Peyer's patch (tissue), 4 donors: ENCODE results near the gene CAPZA2. TPM values are rescaled to one million over a fixed set of nuclear protein-coding genes. Genes with fewer than 3 reads are reported as not detected.
"Not testable (repeated sequence)": the region's sequence is repeated elsewhere in the genome, so short reads cannot be mapped to it uniquely, and the experiment has no call there.

Source experiments
- DNase-seq, 3 donors: peaks; one replicate each; pipeline ENCODE4 v3.0.0-alpha.2; 2017 to 2019
- H3K27ac ChIP-seq, 4 donors: fragments of 200-600 bp; sonication (generic); one replicate each; pipeline ENCODE4 v1.5.1; 2016 to 2019
- H3K27me3 ChIP-seq, 2 donors: fragments of 200-600 bp; sonication (generic); one replicate each; pipeline ENCODE4 v1.5.1; 2019
- H3K36me3 ChIP-seq, 3 donors: fragments of 200-600 bp; sonication (generic); one replicate each; pipeline ENCODE4 v1.5.1; 2016 to 2019
- H3K4me1 ChIP-seq, 4 donors: fragments of 200-600 bp; sonication (generic); one replicate each; pipeline ENCODE4 v1.5.1; 2016 to 2019
- H3K4me3 ChIP-seq, 4 donors: fragments of 200-600 bp; sonication (generic); 1 replicate in 3 of 4; 2 replicates in 1 of 4; pipeline ENCODE4 v1.5.1; 2016 to 2019; ENCODE audit warnings: mild to moderate bottlenecking in 1 of 4
- H3K9me3 ChIP-seq, 4 donors: fragments of 200-600 bp; sonication (generic); one replicate each; pipeline ENCODE4 v1.5.1; 2016 to 2019; ENCODE audit warnings: mild to moderate bottlenecking in 1 of 4
- POLR2A ChIP-seq, 2 donors: fragments of 450-650 bp; IDR thresholded peaks; one replicate each; pipeline ENCODE4 v1.5.1; 2017; ENCODE audit warnings: antibody characterized with exemption in 2 of 2, mild to moderate bottlenecking in 2 of 2, moderate library complexity in 2 of 2
- small RNA-seq, 2 donors: library from RNA; depleted of rRNA; stranded (forward); fragments of <200 nt; gene quantifications; one replicate each; pipeline ENCODE3, GENCODE V24; 2016
- total RNA-seq, 4 donors: library from RNA; depleted of rRNA; stranded (reverse); fragments of >200 nt; gene quantifications; one replicate each; pipeline ENCODE4 v1.1.0, GENCODE V29; 2016
- TF ChIP-seq, protein P1 (sequence below), 6 experiments: fragments of 450-650 bp in 4 of 6; fragments of 200-600 bp in 2 of 6; sonication (generic) in 1 of 6; IDR thresholded peaks; one replicate each; pipeline ENCODE4 v1.5.1; 2017 to 2019; ENCODE audit warnings: antibody characterized with exemption in 6 of 6, mild to moderate bottlenecking in 3 of 6, moderate library complexity in 1 of 6

CAPZA2 gene
- total RNA-seq, 4 donors from 2014 or later, result 53.1 to 133 (median 97.2) TPM

DNA sequence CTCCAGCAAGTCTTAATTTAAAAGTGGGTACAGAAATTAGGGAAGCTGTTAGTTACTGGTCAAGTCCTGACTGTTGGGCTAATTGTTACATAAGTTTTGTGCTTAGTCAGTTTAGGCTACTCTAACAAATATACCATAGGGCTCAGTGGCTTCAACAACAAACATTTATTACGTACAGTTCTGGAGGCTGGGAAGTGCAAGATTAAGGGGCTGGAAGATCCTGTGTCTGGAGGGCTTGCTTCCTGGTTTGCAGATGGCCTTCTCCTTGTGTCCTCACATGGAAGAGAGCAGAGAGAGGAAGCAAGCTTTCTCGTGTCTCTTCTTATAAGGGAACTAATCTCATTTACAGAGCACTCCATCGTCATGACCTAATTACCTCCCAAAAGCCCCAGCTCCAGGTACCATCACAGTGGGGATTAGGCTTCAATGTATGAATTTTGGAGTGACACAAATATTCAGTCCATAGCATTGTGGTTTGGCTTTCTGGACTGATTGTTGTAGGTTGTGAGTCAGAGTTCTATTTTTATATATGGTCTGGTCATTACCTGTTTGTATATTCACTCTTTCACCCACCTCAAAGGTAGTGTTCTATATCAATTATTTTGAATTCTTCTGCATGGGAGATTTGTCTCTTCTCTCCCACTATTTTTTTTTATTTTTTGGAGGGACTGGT lies 108.0 kb downstream of the CAPZA2 start:
- Histone ChIP-seq H3K4me1 (no peaks in the 10 kb centered on the region), H3K27ac (no peak overlapping the region), H3K36me3 (no peaks in the 10 kb centered on the region), H3K9me3 (no peaks in the 10 kb centered on the region), H3K27me3 (no peaks in the 10 kb centered on the region), H3K4me3 (no peak overlapping the region)
- no peak for DNase-seq
- TF ChIP-seq, protein P1, sequence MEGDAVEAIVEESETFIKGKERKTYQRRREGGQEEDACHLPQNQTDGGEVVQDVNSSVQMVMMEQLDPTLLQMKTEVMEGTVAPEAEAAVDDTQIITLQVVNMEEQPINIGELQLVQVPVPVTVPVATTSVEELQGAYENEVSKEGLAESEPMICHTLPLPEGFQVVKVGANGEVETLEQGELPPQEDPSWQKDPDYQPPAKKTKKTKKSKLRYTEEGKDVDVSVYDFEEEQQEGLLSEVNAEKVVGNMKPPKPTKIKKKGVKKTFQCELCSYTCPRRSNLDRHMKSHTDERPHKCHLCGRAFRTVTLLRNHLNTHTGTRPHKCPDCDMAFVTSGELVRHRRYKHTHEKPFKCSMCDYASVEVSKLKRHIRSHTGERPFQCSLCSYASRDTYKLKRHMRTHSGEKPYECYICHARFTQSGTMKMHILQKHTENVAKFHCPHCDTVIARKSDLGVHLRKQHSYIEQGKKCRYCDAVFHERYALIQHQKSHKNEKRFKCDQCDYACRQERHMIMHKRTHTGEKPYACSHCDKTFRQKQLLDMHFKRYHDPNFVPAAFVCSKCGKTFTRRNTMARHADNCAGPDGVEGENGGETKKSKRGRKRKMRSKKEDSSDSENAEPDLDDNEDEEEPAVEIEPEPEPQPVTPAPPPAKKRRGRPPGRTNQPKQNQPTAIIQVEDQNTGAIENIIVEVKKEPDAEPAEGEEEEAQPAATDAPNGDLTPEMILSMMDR (IDR thresholded peaks at IDR 0.05), result no peak
- no peak for TF ChIP-seq POLR2A (IDR thresholded peaks at IDR 0.05)

DNA sequence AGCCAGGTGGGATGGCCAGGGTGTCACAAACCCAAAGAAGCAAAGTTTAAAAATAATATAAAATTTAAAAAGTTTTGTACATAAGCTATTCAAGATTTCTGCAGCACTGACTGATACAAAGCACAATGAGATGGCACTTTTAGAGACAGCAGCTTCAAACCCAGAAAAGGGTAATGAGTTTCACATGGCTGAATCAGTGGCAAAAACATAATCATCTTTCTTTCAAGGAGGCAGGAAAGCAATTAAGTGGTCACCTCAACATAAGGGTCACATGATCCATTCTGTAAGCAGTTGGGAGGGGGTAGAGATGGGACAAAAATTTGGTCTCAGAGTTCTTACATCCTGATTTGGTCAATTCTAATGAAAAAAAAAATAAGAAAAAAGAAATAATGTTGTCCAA lies 108.8 kb downstream of the CAPZA2 start:
- not testable (repeated sequence) for H3K36me3 ChIP-seq, H3K27ac ChIP-seq, DNase-seq, H3K4me1 ChIP-seq, H3K27me3 ChIP-seq, H3K4me3 ChIP-seq, H3K9me3 ChIP-seq

Small RNA genes within 50 kb of the gene (small RNA-seq; reads per million reads assigned to genes)
- 0 reads per million in 2 donors for gene RF00019
- 0 reads per million in 2 donors for gene RF02179
- 0 reads per million in 2 donors for gene RF02180
- gene RF02188, result 0 reads per million in 2 donors
- 0 reads per million in 2 donors for gene RNA5SP239

Other genes starting within 250 kb of the CAPZA2 start
- gene MET, start 190.4 kb upstream of the CAPZA2 start, total RNA-seq, result 10 to 100 TPM in 3 of 4 donors, 1 to 10 TPM in 1; 2.5 to 34.0 (median 23.6) TPM
- 10 to 100 TPM; 26.8 to 39.6 (median 29.8) TPM for gene ST7, start 90.9 kb downstream of the CAPZA2 start, total RNA-seq